Gastroesophageal sphincter (tissue), 4 donors: ENCODE measurements around the gene PRSS21. TPM values are rescaled to one million over a fixed set of nuclear protein-coding genes. Genes with fewer than 3 reads are reported as not detected.

Experiments
- ATAC-seq: fragments of 150-250 bp; one replicate; pipeline ENCODE4 v1.9.1; 2016; ENCODE audit warnings: mild to moderate bottlenecking, moderate library complexity
- H3K27ac ChIP-seq, 4 donors: fragments of 200-600 bp; sonication (generic) in 3 of 4; 1 replicate in 3 of 4; 2 replicates in 1 of 4; pipeline ENCODE4 v1.5.1; 2016 to 2019
- H3K27me3 ChIP-seq: fragments of 200-600 bp; sonication (generic); one replicate; pipeline ENCODE4 v1.5.1; 2019
- H3K36me3 ChIP-seq, 2 donors: fragments of 200-600 bp; sonication (generic); one replicate each; pipeline ENCODE4 v1.5.1; 2019; ENCODE audit warnings: control low read depth in 1 of 2
- H3K4me1 ChIP-seq, 3 donors: fragments of 200-600 bp; sonication (generic); 1 replicate in 2 of 3; 2 replicates in 1 of 3; pipeline ENCODE4 v1.5.1; 2016 to 2019; ENCODE audit warnings: control low read depth in 2 of 3
- H3K4me3 ChIP-seq, 2 donors: fragments of 200-600 bp; sonication (generic); one replicate each; pipeline ENCODE4 v1.5.1; 2019; ENCODE audit warnings: mild to moderate bottlenecking in 1 of 2, moderate library complexity in 1 of 2
- H3K9me3 ChIP-seq, 3 donors: fragments of 200-600 bp; sonication (generic); one replicate each; pipeline ENCODE4 v1.5.1; 2017 to 2019; ENCODE audit warnings: control low read depth in 2 of 3
- EP300 ChIP-seq: sonication (generic); formaldehyde crosslinking; IDR thresholded peaks from one replicate; pipeline ENCODE4 v1.6.1; 2017; ENCODE audit warnings: antibody characterized with exemption, mild to moderate bottlenecking
- POLR2A ChIP-seq, 2 donors: fragments of 450-650 bp; IDR thresholded peaks; one replicate each; pipeline ENCODE4 v1.6.1; 2017; ENCODE audit warnings: antibody characterized with exemption in 2 of 2, mild to moderate bottlenecking in 2 of 2, moderate library complexity in 1 of 2
- POLR2AphosphoS5 ChIP-seq: sonication (generic); formaldehyde crosslinking; IDR thresholded peaks from one replicate; pipeline ENCODE4 v1.6.1; 2017; ENCODE audit warnings: antibody characterized with exemption
- WGBS, 2 donors: methylation state at CpG; one replicate each; pipeline ENCODE4 v1.1.5; 2018; ENCODE audit warnings: low coverage in 1 of 2; 5-methylcytosine and 5-hydroxymethylcytosine counted together
- total RNA-seq, 4 donors: library from RNA; depleted of rRNA; stranded (reverse); fragments of >200 nt; gene quantifications; one replicate each; pipeline ENCODE4 v1.1.0, GENCODE V29; 2016
- TF ChIP-seq, protein P1 (sequence below), 4 experiments: fragments of 200-600 bp in 2 of 4; fragments of 450-650 bp in 2 of 4; sonication (generic) in 1 of 4; IDR thresholded peaks; one replicate each; pipeline ENCODE4 v1.5.1; 2017 to 2019; ENCODE audit warnings: antibody characterized with exemption in 4 of 4, mild to moderate bottlenecking in 2 of 4, moderate library complexity in 2 of 4

Gene PRSS21
- total RNA-seq, 4 donors from 2014 or later, result not detected

- H3K27me3 ChIP-seq, result no peaks in the 10 kb centered on the region
- H3K4me1 ChIP-seq, result peaks cover 0 to 67% (median 27%) of the 10 kb centered on the region in 3 donors
- peak overlapping the region in 1 of 2 donors; percentile 96 for H3K4me3 ChIP-seq
- peaks cover 0 to 53% of the 10 kb centered on the region in 2 donors for H3K36me3 ChIP-seq
- 61 to 67% methylated on average over 2 to 3 of the region's 7 CpGs for WGBS, 2 donors
- H3K9me3 ChIP-seq, result no peaks in the 10 kb centered on the region
- no peak for TF ChIP-seq POLR2AphosphoS5
- TF ChIP-seq EP300, result no peak
- TF ChIP-seq, protein P1, sequence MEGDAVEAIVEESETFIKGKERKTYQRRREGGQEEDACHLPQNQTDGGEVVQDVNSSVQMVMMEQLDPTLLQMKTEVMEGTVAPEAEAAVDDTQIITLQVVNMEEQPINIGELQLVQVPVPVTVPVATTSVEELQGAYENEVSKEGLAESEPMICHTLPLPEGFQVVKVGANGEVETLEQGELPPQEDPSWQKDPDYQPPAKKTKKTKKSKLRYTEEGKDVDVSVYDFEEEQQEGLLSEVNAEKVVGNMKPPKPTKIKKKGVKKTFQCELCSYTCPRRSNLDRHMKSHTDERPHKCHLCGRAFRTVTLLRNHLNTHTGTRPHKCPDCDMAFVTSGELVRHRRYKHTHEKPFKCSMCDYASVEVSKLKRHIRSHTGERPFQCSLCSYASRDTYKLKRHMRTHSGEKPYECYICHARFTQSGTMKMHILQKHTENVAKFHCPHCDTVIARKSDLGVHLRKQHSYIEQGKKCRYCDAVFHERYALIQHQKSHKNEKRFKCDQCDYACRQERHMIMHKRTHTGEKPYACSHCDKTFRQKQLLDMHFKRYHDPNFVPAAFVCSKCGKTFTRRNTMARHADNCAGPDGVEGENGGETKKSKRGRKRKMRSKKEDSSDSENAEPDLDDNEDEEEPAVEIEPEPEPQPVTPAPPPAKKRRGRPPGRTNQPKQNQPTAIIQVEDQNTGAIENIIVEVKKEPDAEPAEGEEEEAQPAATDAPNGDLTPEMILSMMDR (IDR thresholded peaks at IDR 0.05), result no peak
- no peak for TF ChIP-seq POLR2A (IDR thresholded peaks at IDR 0.05)
- no peak for ATAC-seq
- H3K27ac ChIP-seq, result peak overlapping the region in 3 of 4 donors; percentile 4 to 100 (median 100)
These were observed 41.8 kb upstream of the PRSS21 start for GRCh38 chr16:2775131-2775716.

- no peak for ATAC-seq
- H3K4me3 ChIP-seq, result peak overlapping the region; percentile 75 to 96
- no peaks in the 10 kb centered on the region for H3K27me3 ChIP-seq
- WGBS, 2 donors, result 41 to 58% methylated on average over 3 to 5 of the region's 11 CpGs
- peak overlapping the region in 3 of 4 donors; percentile 100 for H3K27ac ChIP-seq
- H3K4me1 ChIP-seq, result peaks cover 0 to 60% (median 27%) of the 10 kb centered on the region in 3 donors
- peaks cover 0 to 46% of the 10 kb centered on the region in 2 donors for H3K36me3 ChIP-seq
- no peaks in the 10 kb centered on the region for H3K9me3 ChIP-seq
- TF ChIP-seq POLR2AphosphoS5 (no peak), POLR2A (IDR thresholded peaks at IDR 0.05) (no peak), EP300 (no peak)
- TF ChIP-seq, protein P1 (IDR thresholded peaks at IDR 0.05), result no peak
These were observed 41.1 kb upstream of the PRSS21 start for GRCh38 chr16:2775765-2776499.

- no peaks in the 10 kb centered on the region for H3K9me3 ChIP-seq
- peaks cover 0 to 39% of the 10 kb centered on the region in 2 donors for H3K36me3 ChIP-seq
- peak overlapping the region; percentile 70 to 100 (median 100) for H3K27ac ChIP-seq
- TF ChIP-seq, protein P1 (IDR thresholded peaks at IDR 0.05), result peak in 1 of 4 experiments; percentile 2
- no peak for TF ChIP-seq POLR2A (IDR thresholded peaks at IDR 0.05)
- no peaks in the 10 kb centered on the region for H3K27me3 ChIP-seq
- H3K4me3 ChIP-seq, result peak overlapping the region; percentile 75 to 96
- H3K4me1 ChIP-seq, result peaks cover 0 to 56% (median 27%) of the 10 kb centered on the region in 3 donors
- 2% methylated on average over 18 of the region's 72 CpGs; no CpG with 5 or more reads in 1 of the 2 donors for WGBS, 2 donors
- ATAC-seq, result peak; percentile 42
These were observed 40.4 kb upstream of the PRSS21 start for GRCh38 chr16:2776500-2777139.

GRCh38 chr16:2777231-2777902 is 39.7 kb upstream of the PRSS21 start, which contains the start of gene ELOB:
ELOB (minus strand) TSS chr16:2777280; CDS start chr16:2777239, 41 bp downstream.
- ATAC-seq, result peak; percentile 98
- TF ChIP-seq, protein P1 (IDR thresholded peaks at IDR 0.05), result no peak
- no peak for TF ChIP-seq EP300
- peak; percentile 77 for TF ChIP-seq POLR2AphosphoS5
- TF ChIP-seq POLR2A (IDR thresholded peaks at IDR 0.05), result peak; percentile 63 to 65
- peaks cover 0 to 56% (median 27%) of the 10 kb centered on the region in 3 donors for H3K4me1 ChIP-seq
- no CpG with 5 or more reads among the region's 70 CpGs for WGBS, 2 donors
- H3K36me3 ChIP-seq, result peaks cover 0 to 32% of the 10 kb centered on the region in 2 donors
- H3K27me3 ChIP-seq, result no peaks in the 10 kb centered on the region
- H3K4me3 ChIP-seq, result peak within 1 kb of the TSS; percentile 95 to 96
- H3K27ac ChIP-seq, result peak within 1 kb of the TSS; percentile 97 to 100 (median 100)
- H3K9me3 ChIP-seq, result no peaks in the 10 kb centered on the region
